Mucosa of rectum (tissue), 2 donors: ENCODE data around the gene RWDD1.

Experiments
- H3K27ac ChIP-seq, 2 donors: one replicate each; pipeline ENCODE4 v1.7.0; 2013; ENCODE audit warnings: inconsistent platforms in 2 of 2, low read depth in 2 of 2, low read length in 2 of 2
- H3K27me3 ChIP-seq, 2 donors: one replicate each; pipeline ENCODE4 v1.7.0; 2013; ENCODE audit warnings: low read length in 2 of 2; ENCODE audit not compliant: control insufficient read depth in 2 of 2, insufficient read depth in 2 of 2
- H3K36me3 ChIP-seq, 2 donors: one replicate each; pipeline ENCODE4 v1.7.0; 2013; ENCODE audit warnings: low read length in 2 of 2; ENCODE audit not compliant: control insufficient read depth in 2 of 2, insufficient read depth in 2 of 2
- H3K4me1 ChIP-seq, 2 donors: one replicate each; pipeline ENCODE4 v1.7.0; 2013; ENCODE audit warnings: low read length in 2 of 2, mild to moderate bottlenecking in 1 of 2; ENCODE audit not compliant: control insufficient read depth in 2 of 2, insufficient read depth in 2 of 2
- H3K4me3 ChIP-seq, 2 donors: one replicate each; pipeline ENCODE4 v1.7.0; 2013; ENCODE audit warnings: low read length in 2 of 2
- H3K9ac ChIP-seq, 2 donors: one replicate each; pipeline ENCODE4 v1.7.0; 2013; ENCODE audit warnings: low read length in 2 of 2, low read depth in 1 of 2, mild to moderate bottlenecking in 1 of 2
- H3K9me3 ChIP-seq, 2 donors: one replicate each; pipeline ENCODE4 v1.7.0; 2013; ENCODE audit warnings: low read length in 2 of 2; ENCODE audit not compliant: control insufficient read depth in 2 of 2
- donor health status: healthy.
- donor health status: Normal muscosa, but diverticular disease.

Gene RWDD1

GRCh38 chr6:116568821-116569755, 2.2 kb upstream of the RWDD1 start:
- Histone ChIP-seq H3K4me3 (no peak overlapping the region), H3K27ac (no peak overlapping the region), H3K9me3 (no peaks in the 10 kb centered on the region), H3K27me3 (peaks cover 11 to 12% of the 10 kb centered on the region in 2 donors), H3K36me3 (peaks cover 0 to under 1% of the 10 kb centered on the region in 2 donors), H3K4me1 (peaks cover 0 to 8% of the 10 kb centered on the region in 2 donors), H3K9ac (no peak overlapping the region)

DNA sequence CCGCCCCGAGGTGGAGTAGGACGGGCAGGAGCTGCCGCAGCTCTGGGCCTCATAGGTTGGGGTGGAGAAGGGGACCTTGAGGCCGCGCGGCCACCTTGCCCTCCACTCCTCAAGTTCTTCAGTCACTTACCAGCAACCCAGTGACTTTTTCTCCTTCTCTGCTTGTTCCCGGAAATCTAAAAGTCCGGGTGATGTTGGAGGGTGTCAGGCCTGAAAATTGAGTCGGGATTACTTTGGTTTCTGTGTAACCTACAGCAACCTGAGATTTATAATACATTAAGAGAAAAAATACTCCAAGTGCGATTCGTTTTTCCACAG, 338 bp downstream of the RWDD1 start:
- H3K4me3 ChIP-seq = peak overlapping the region; percentile 89 to 96
- H3K9ac ChIP-seq = peak overlapping the region; percentile 90 to 92

GRCh38 chr6:116572162-116572561, 858 bp downstream of the RWDD1 start:
- Histone ChIP-seq H3K4me1 (peaks cover 0 to 8% of the 10 kb centered on the region in 2 donors), H3K9me3 (no peaks in the 10 kb centered on the region), H3K4me3 (peak overlapping the region; percentile 89 to 96), H3K9ac (peak overlapping the region; percentile 90 to 92), H3K27ac (peak overlapping the region; percentile 90 to 91), H3K27me3 (no peaks in the 10 kb centered on the region), H3K36me3 (peaks cover 4 to 7% of the 10 kb centered on the region in 2 donors)

More for the DNA sequence above, 338 bp downstream of the RWDD1 start:
- no peaks in the 10 kb centered on the region for H3K27me3 ChIP-seq
- H3K27ac ChIP-seq = peak overlapping the region; percentile 90 to 91
- H3K9me3 ChIP-seq = no peaks in the 10 kb centered on the region
- peaks cover 0 to 8% of the 10 kb centered on the region in 2 donors for H3K4me1 ChIP-seq
- H3K36me3 ChIP-seq = peaks cover 4 to 7% of the 10 kb centered on the region in 2 donors

DNA sequence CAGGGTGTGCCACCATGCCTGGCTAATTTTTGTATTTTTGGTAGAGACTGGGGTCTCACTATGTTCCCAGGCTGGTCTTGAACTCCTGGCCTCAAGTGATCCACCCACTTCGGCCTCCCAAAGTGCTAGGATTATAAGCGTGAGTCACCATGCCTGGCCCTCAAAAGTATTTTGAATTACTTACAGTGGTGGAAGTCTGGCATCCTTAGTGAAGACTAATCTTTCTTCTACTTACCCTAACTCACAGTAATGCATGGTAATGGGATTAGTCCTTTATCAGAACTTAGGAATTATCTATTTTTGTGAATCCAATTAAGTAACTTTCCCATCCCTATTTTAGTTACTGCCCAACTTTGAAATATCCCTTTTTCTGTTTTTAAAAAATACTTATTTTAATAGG, 3.9 kb downstream of the RWDD1 start:
- no peak overlapping the region for H3K9ac ChIP-seq
- H3K9me3 ChIP-seq = no peaks in the 10 kb centered on the region
- no peaks in the 10 kb centered on the region for H3K27me3 ChIP-seq
- H3K27ac ChIP-seq = no peak overlapping the region
- H3K4me1 ChIP-seq = peaks cover 0 to 8% of the 10 kb centered on the region in 2 donors
- H3K4me3 ChIP-seq = no peak overlapping the region
- peaks cover 4 to 8% of the 10 kb centered on the region in 2 donors for H3K36me3 ChIP-seq

GRCh38 chr6:116577486-116577885, 6.2 kb downstream of the RWDD1 start:
- Histone ChIP-seq H3K27me3 (no peaks in the 10 kb centered on the region), H3K4me3 (no peak overlapping the region), H3K9ac (no peak overlapping the region), H3K27ac (no peak overlapping the region), H3K9me3 (no peaks in the 10 kb centered on the region), H3K36me3 (peaks cover 9 to 10% of the 10 kb centered on the region in 2 donors), H3K4me1 (peaks cover 0 to 5% of the 10 kb centered on the region in 2 donors)

GRCh38 chr6:116578335-116578734, 7.0 kb downstream of the RWDD1 start:
- Histone ChIP-seq H3K4me1 (no peaks in the 10 kb centered on the region), H3K27me3 (no peaks in the 10 kb centered on the region), H3K4me3 (no peak overlapping the region), H3K9me3 (no peaks in the 10 kb centered on the region), H3K27ac (no peak overlapping the region), H3K36me3 (peaks cover 9 to 10% of the 10 kb centered on the region in 2 donors), H3K9ac (no peak overlapping the region)

- H3K4me1 ChIP-seq = no peaks in the 10 kb centered on the region
- H3K27ac ChIP-seq = no peak overlapping the region
- no peak overlapping the region for H3K4me3 ChIP-seq
- no peaks in the 10 kb centered on the region for H3K27me3 ChIP-seq
- H3K9ac ChIP-seq = no peak overlapping the region
- H3K36me3 ChIP-seq = peaks cover 9 to 10% of the 10 kb centered on the region in 2 donors
- no peaks in the 10 kb centered on the region for H3K9me3 ChIP-seq
These were observed 7.8 kb downstream of the RWDD1 start for GRCh38 chr6:116579143-116579542.

GRCh38 chr6:116580198-116580597, 8.9 kb downstream of the RWDD1 start:
- no peak overlapping the region for H3K4me3 ChIP-seq
- no peak overlapping the region for H3K27ac ChIP-seq
- peaks cover 8 to 18% of the 10 kb centered on the region in 2 donors for H3K36me3 ChIP-seq
- no peak overlapping the region for H3K9ac ChIP-seq
- H3K27me3 ChIP-seq = no peaks in the 10 kb centered on the region
- H3K4me1 ChIP-seq = no peaks in the 10 kb centered on the region
- no peaks in the 10 kb centered on the region for H3K9me3 ChIP-seq

DNA sequence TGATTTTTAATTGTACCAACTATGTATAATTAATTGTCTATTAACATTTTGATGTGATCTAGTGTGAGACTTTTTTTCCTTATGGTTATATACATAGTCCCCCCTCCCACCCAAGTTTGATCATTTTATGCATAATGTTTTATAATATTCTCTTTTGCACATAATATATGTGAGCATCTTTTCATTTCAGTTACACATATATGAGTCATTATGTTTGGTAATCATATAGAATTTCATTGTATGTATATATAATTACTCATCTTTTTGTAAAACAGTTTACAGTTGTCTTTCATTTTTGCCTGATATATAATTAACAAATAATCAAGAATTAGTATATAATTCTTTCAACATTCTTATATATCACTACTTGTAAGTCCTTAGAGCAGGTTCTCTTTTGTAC, 15.0 kb downstream of the RWDD1 start:
- Histone ChIP-seq H3K4me3 (no peak overlapping the region), H3K9me3 (no peaks in the 10 kb centered on the region), H3K4me1 (no peaks in the 10 kb centered on the region), H3K9ac (no peak overlapping the region), H3K27ac (no peak overlapping the region), H3K27me3 (no peaks in the 10 kb centered on the region), H3K36me3 (peaks cover 26 to 28% of the 10 kb centered on the region in 2 donors)

DNA sequence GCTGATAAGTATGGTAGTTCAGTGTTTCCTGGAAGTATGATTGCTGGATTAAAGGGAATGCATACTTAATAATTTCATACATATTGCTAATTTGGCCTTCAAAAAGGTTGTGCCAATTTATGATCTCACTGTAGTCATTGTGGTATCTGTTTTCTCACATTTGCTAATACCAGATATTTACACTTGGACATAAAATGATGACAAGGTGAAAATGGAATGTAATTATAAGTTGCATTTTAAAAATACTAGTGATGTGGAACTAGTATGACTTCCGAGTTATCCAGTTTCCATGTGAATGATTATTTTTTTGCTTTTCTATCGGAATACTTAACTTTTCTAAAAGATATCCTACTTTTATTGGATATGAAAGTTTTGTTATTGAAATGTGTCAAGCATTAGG, 15.4 kb downstream of the RWDD1 start:
- Histone ChIP-seq H3K4me3 (no peak overlapping the region), H3K36me3 (peaks cover 29 to 30% of the 10 kb centered on the region in 2 donors), H3K4me1 (no peaks in the 10 kb centered on the region), H3K9ac (no peak overlapping the region), H3K27me3 (no peaks in the 10 kb centered on the region), H3K9me3 (no peaks in the 10 kb centered on the region), H3K27ac (no peak overlapping the region)
